CD4-positive, alpha-beta memory T cell (primary cell): ENCODE measurements around the gene HMGCL. TPM values are rescaled to one million over a fixed set of nuclear protein-coding genes. Genes with fewer than 3 reads are reported as not detected.

Source experiments
- CTCF ChIA-PET: fragments of 350-600 bp; sonication (Branson Sonifier 250); formaldehyde crosslinking; loops from one replicate; lab custom pipeline; 2021; ENCODE audit warnings: inconsistent platforms; ENCODE audit not compliant: partially characterized antibody; lab: Charles Lee
- POLR2A ChIA-PET: fragments of 350-600 bp; sonication (Branson Sonifier 250); formaldehyde crosslinking; loops from one replicate; lab custom pipeline; 2021; ENCODE audit not compliant: partially characterized antibody; lab: Charles Lee
- DNase-seq, 5 donors: peaks; one replicate each; pipeline versions ENCODE4 v3.0.0 to v3.0.0-alpha.2; 2020 to 2022; ENCODE audit warnings: mixed read lengths in 1 of 5
- H3K27ac ChIP-seq: one replicate; pipeline ENCODE4 v1.7.0; 2013; ENCODE audit warnings: low read depth, low read length
- H3K27me3 ChIP-seq: 2 replicates; pipeline ENCODE4 v1.7.0; 2013; ENCODE audit warnings: mild to moderate bottlenecking, low read length, moderate library complexity; ENCODE audit not compliant: insufficient read depth
- H3K36me3 ChIP-seq: 2 replicates; pipeline ENCODE4 v1.7.0; 2013; ENCODE audit warnings: mild to moderate bottlenecking, low read length, moderate library complexity; ENCODE audit not compliant: insufficient read depth
- H3K4me1 ChIP-seq: 2 replicates; pipeline ENCODE4 v1.7.0; 2013; ENCODE audit warnings: mild to moderate bottlenecking, low read length, moderate library complexity; ENCODE audit not compliant: insufficient read depth
- H3K4me3 ChIP-seq, 2 donors: one replicate each; pipeline ENCODE4 v1.7.0; 2013; ENCODE audit warnings: low read length in 2 of 2, mild to moderate bottlenecking in 1 of 2
- H3K9me3 ChIP-seq, 2 donors: one replicate each; pipeline ENCODE4 v1.7.0; 2013; ENCODE audit warnings: low read length in 2 of 2, control low read depth in 1 of 2; ENCODE audit not compliant: control insufficient read depth in 1 of 2
- H3K27ac Mint-ChIP-seq, 7 donors: one replicate each; pipeline ENCODE4 v1.8.0; 2020 to 2021; ENCODE audit warnings: mixed read lengths in 7 of 7, mild to moderate bottlenecking in 6 of 7, inconsistent platforms in 3 of 7, moderate library complexity in 3 of 7
- H3K27me3 Mint-ChIP-seq, 2 donors: one replicate each; pipeline ENCODE4 v1.8.0; 2020 to 2021; ENCODE audit warnings: mixed read lengths in 2 of 2
- H3K36me3 Mint-ChIP-seq, 2 donors: one replicate each; pipeline ENCODE4 v1.8.0; 2020 to 2021; ENCODE audit warnings: mixed read lengths in 2 of 2, inconsistent platforms in 1 of 2, mild to moderate bottlenecking in 1 of 2
- H3K4me1 Mint-ChIP-seq, 4 donors: one replicate each; pipeline ENCODE4 v1.8.0; 2020 to 2021; ENCODE audit warnings: mixed read lengths in 4 of 4, mild to moderate bottlenecking in 1 of 4
- H3K4me3 Mint-ChIP-seq, 8 donors: one replicate each; pipeline ENCODE4 v1.8.0; 2020 to 2021; ENCODE audit warnings: mixed read lengths in 8 of 8, mild to moderate bottlenecking in 7 of 8, moderate library complexity in 6 of 8, inconsistent platforms in 3 of 8
- H3K9me3 Mint-ChIP-seq, 8 donors: one replicate each; pipeline ENCODE4 v1.8.0; 2020 to 2021; ENCODE audit warnings: mixed read lengths in 8 of 8, mild to moderate bottlenecking in 5 of 8, inconsistent platforms in 3 of 8, moderate library complexity in 1 of 8
- intact Hi-C: fragments of 100-400 bp; cut with micrococcal nuclease; formaldehyde crosslinking; loops from one replicate; pipeline ENCODE4 v1.15.1; 2023
- polyA plus RNA-seq, 2 donors: library from polyadenylated mRNA; unstranded; fragments of 300-500 nt; fragmentation: Illumina TruSeq; gene quantifications; one replicate each; pipeline ENCODE4 v1.2.3, GENCODE V29; 2021
- total RNA-seq, 2 experiments: library from RNA; stranded (reverse); gene quantifications; one replicate each; pipeline ENCODE4 v1.2.3, GENCODE V29; 2021

HMGCL gene
- total and polyA plus RNA-seq, 4 experiments from 2014 or later = 27.8 to 38.5 (median 34.3) TPM

DNA sequence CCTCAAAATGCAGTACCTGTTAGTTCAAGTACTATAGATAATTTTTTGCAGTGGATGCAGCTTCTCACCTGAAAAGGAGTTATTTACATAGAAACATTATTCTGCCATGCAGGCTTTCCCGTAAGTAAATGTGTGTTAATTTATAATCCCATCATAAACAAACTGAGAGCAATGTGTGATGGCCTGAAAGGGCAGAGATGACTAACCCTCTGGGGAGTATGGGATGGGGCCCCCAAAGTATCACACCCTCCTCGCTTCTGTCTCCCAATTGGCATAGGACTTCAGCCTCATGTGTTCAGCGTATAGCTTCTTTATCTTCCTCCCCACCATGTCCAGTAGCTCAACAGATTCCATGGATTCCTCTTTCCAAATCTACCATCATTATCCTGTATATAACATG is 7.6 kb downstream of the HMGCL start:
- no peak overlapping the region for H3K27ac ChIP-seq
- peak overlapping the region in 1 of 8 donors; percentile 21 for H3K4me3 Mint-ChIP-seq
- H3K36me3 ChIP-seq = peaks cover 34% of the 10 kb centered on the region
- no peaks in the 10 kb centered on the region for H3K27me3 ChIP-seq
- DNase-seq = no peak
- no peaks in the 10 kb centered on the region for H3K4me1 ChIP-seq
- no peaks in the 10 kb centered on the region for H3K4me1 Mint-ChIP-seq
- ChIA-PET POLR2A (interaction anchor here (0.6 to 0.7 kb wide), 2 partner anchors 15 to 16 kb away, joined by 3 read pairs; no protein-coding TSS in a partner anchor), CTCF (interaction anchor here (1.0 to 1.3 kb wide), 2 partner anchors 8 to 11 kb away, joined by 3 to 8 read pairs; no protein-coding TSS in a partner anchor)
- no peak overlapping the region for H3K4me3 ChIP-seq
- intact Hi-C loops = no loop called here
- no peaks in the 10 kb centered on the region for H3K9me3 Mint-ChIP-seq
- H3K27ac Mint-ChIP-seq = no peak overlapping the region
- peaks cover 19 to 39% of the 10 kb centered on the region in 2 donors for H3K36me3 Mint-ChIP-seq
- no peaks in the 10 kb centered on the region for H3K9me3 ChIP-seq
- H3K27me3 Mint-ChIP-seq = no peaks in the 10 kb centered on the region

DNA sequence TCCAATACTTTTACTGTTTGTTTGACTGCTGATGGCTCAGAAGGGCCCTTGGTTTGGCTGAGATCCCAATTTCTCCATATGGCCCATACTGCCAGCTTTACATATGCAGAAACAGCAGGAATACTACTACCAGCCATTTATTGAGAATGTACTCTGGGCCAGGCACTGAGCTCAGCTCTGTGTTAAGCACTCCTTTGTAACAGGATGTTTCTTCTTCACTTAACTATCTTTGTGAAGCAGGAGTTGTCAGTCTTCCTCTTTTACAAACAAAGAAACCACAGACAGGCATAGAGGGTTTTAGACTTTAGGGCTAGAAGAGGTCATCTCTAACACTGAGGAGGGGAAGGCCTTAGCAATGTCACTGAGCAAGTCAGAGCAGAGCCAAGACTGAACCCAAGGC is 8.3 kb downstream of the HMGCL start:
- Histone ChIP-seq H3K36me3 (peaks cover 34% of the 10 kb centered on the region), H3K9me3 (no peaks in the 10 kb centered on the region), H3K4me1 (no peaks in the 10 kb centered on the region), H3K27ac (no peak overlapping the region), H3K27me3 (no peaks in the 10 kb centered on the region), H3K4me3 (no peak overlapping the region)
- H3K27ac Mint-ChIP-seq = no peak overlapping the region
- DNase-seq = no peak
- H3K9me3 Mint-ChIP-seq = no peaks in the 10 kb centered on the region
- no peaks in the 10 kb centered on the region for H3K4me1 Mint-ChIP-seq
- no peaks in the 10 kb centered on the region for H3K27me3 Mint-ChIP-seq
- H3K4me3 Mint-ChIP-seq = no peak overlapping the region
- POLR2A ChIA-PET = interaction anchor here (0.7 kb wide), 1 partner anchor 15 kb away, joined by 3 read pairs; no protein-coding TSS in a partner anchor
- H3K36me3 Mint-ChIP-seq = peaks cover 19 to 42% of the 10 kb centered on the region in 2 donors
- CTCF ChIA-PET = no interaction called here
- intact Hi-C loops = no loop called here

DNA sequence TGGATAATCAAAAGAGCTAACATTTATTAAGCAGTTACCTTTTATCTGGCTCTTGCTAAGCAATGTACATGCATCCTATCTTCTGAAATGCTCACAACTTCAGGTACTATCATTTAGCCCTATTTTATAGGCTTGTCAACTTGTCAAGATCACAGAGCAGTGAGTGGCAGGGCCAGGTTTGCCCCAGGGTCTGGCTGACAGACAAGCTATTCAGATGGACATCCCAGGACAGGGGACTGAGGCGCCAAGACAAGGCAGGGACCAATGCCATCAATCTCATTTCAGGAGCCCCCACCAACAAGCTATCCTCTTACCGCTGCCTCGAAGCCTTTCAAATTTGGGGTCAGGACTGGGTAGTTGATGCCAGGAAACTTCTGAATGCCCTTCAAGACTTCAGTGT is 8.9 kb downstream of the HMGCL start:
- Mint-ChIP-seq H3K4me3 (no peak overlapping the region), H3K27me3 (no peaks in the 10 kb centered on the region), H3K36me3 (peaks cover 22 to 45% of the 10 kb centered on the region in 2 donors), H3K4me1 (peaks cover 0 to 3% (median 0%) of the 10 kb centered on the region in 4 donors), H3K9me3 (no peaks in the 10 kb centered on the region), H3K27ac (no peak overlapping the region)
- H3K27ac ChIP-seq = no peak overlapping the region
- no peak for DNase-seq
- peaks cover 34% of the 10 kb centered on the region for H3K36me3 ChIP-seq
- H3K27me3 ChIP-seq = no peaks in the 10 kb centered on the region
- H3K4me1 ChIP-seq = no peaks in the 10 kb centered on the region
- CTCF ChIA-PET = interaction anchor here (0.7 kb wide), 1 partner anchor 76 kb away, joined by 3 read pairs; no protein-coding TSS in a partner anchor
- no peak overlapping the region for H3K4me3 ChIP-seq
- POLR2A ChIA-PET = interaction anchor here (0.7 kb wide), 1 partner anchor 1429 kb away, joined by 3 read pairs; no protein-coding TSS in a partner anchor
- H3K9me3 ChIP-seq = no peaks in the 10 kb centered on the region
- intact Hi-C loops = no loop called here

DNA sequence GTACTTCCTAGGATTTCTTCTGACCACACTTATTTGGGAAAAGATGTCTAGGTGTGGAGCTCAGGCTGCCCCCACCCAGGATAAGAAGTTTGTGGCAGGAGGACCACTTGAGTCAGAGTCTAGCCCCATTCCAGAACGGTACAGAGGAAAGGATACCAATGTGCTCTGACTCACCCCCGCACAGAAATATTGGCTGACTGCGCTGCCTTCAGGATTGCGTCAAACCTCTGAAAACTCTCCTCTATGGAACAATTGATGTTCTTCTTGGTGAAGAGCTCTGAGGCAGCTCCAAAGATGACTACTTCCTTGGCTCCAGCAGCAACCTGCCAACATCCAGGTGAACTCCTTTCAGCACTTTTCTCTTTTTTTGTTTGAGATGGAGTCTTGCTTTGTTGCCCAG is 11.2 kb downstream of the HMGCL start:
- no peak for DNase-seq
- no peak overlapping the region for H3K27ac ChIP-seq
- no peak overlapping the region for H3K27ac Mint-ChIP-seq
- peaks cover 25 to 51% of the 10 kb centered on the region in 2 donors for H3K36me3 Mint-ChIP-seq
- no peaks in the 10 kb centered on the region for H3K27me3 Mint-ChIP-seq
- no peaks in the 10 kb centered on the region for H3K27me3 ChIP-seq
- H3K4me3 ChIP-seq = no peak overlapping the region
- peaks cover 7 to 18% (median 12%) of the 10 kb centered on the region in 4 donors for H3K4me1 Mint-ChIP-seq
- peaks cover 34% of the 10 kb centered on the region for H3K36me3 ChIP-seq
- ChIA-PET POLR2A (no interaction called here), CTCF (interaction anchor here (1.1 kb wide), 1 partner anchor 42 kb away, joined by 3 read pairs; no protein-coding TSS in a partner anchor)
- H3K9me3 Mint-ChIP-seq = no peaks in the 10 kb centered on the region
- H3K9me3 ChIP-seq = no peaks in the 10 kb centered on the region
- H3K4me3 Mint-ChIP-seq = no peak overlapping the region
- intact Hi-C loops = no loop called here
- peaks cover 9% of the 10 kb centered on the region for H3K4me1 ChIP-seq

- Histone ChIP-seq H3K36me3 (peaks cover 11% of the 10 kb centered on the region), H3K4me1 (peaks cover 9% of the 10 kb centered on the region), H3K27ac (no peak overlapping the region), H3K9me3 (no peaks in the 10 kb centered on the region), H3K4me3 (no peak overlapping the region), H3K27me3 (no peaks in the 10 kb centered on the region)
- Mint-ChIP-seq H3K27me3 (no peaks in the 10 kb centered on the region), H3K9me3 (no peaks in the 10 kb centered on the region), H3K36me3 (peaks cover 23 to 38% of the 10 kb centered on the region in 2 donors), H3K4me1 (peaks cover 7 to 18% (median 12%) of the 10 kb centered on the region in 4 donors), H3K4me3 (no peak overlapping the region), H3K27ac (peak overlapping the region; percentile 0 to 69 (median 43))
- peak; percentile 43 to 68 (median 47) for DNase-seq
- ChIA-PET CTCF (interaction anchor here (0.8 to 4.1 kb wide), 21 partner anchors 8 to 219 kb away, joined by 3 to 52 read pairs (median 4); partner anchors contain the start of genes FUCA1, GALE, HMGCL and PITHD1), POLR2A (interaction anchor here (2.2 to 4.1 kb wide), 3 partner anchors 10 to 149 kb away, joined by 8 to 24 read pairs (median 10); partner anchors contain the start of genes GALE, HMGCL and PNRC2)
- intact Hi-C loops = no loop called here
Observed at GRCh38 chr1:23810818-23811540, 14.2 kb downstream of the HMGCL start.

- Mint-ChIP-seq H3K4me1 (peaks cover 7 to 20% (median 15%) of the 10 kb centered on the region in 4 donors), H3K4me3 (no peak overlapping the region)
- H3K4me1 ChIP-seq = peaks cover 9% of the 10 kb centered on the region
Observed at GRCh38 chr1:23809751-23810171, 15.5 kb downstream of the HMGCL start.

More at GRCh38 chr1:23809751-23810171, 15.5 kb downstream of the HMGCL start:
- intact Hi-C loops = loop anchor here (1.0 to 10.0 kb wide), 3 partner anchors 59 to 145 kb away; partner anchors contain the start of genes FUCA1 and PNRC2
- DNase-seq = peak; percentile 79 to 84 (median 81)
- Histone ChIP-seq H3K9me3 (no peaks in the 10 kb centered on the region), H3K4me3 (no peak overlapping the region), H3K27ac (no peak overlapping the region), H3K27me3 (no peaks in the 10 kb centered on the region), H3K36me3 (peaks cover 9% of the 10 kb centered on the region)
- ChIA-PET CTCF (interaction anchor here (0.6 to 4.1 kb wide), 22 partner anchors 8 to 220 kb away, joined by 3 to 52 read pairs (median 5); partner anchors contain the start of genes FUCA1, GALE and HMGCL), POLR2A (interaction anchor here (0.8 to 4.1 kb wide), 8 partner anchors 9 to 150 kb away, joined by 3 to 24 read pairs (median 4); partner anchors contain the start of genes FUCA1, GALE, HMGCL and PNRC2)
- H3K9me3 Mint-ChIP-seq = no peaks in the 10 kb centered on the region
- peaks cover 27 to 42% of the 10 kb centered on the region in 2 donors for H3K36me3 Mint-ChIP-seq
- H3K27me3 Mint-ChIP-seq = no peaks in the 10 kb centered on the region
- peak overlapping the region in 5 of 7 donors; percentile 12 to 80 (median 43) for H3K27ac Mint-ChIP-seq
